Lung (tissue), 12 donors: ENCODE data around the gene SRCAP. TPM values are rescaled to one million over a fixed set of nuclear protein-coding genes. Genes with fewer than 3 reads are reported as not detected.

Experiments used
- ATAC-seq: fragments of 200-7000 bp; cut with Tn5 transposase; one replicate; pipeline ENCODE4 v1.9.1; 2020; ENCODE audit warnings: moderate number of reproducible peaks; ENCODE audit not compliant: insufficient read depth, low FRiP score
- DNase-seq, 3 donors: peaks; one replicate each; pipeline ENCODE4 v3.0.0-alpha.2; 2013 to 2017
- H3K27ac ChIP-seq, 2 donors: one replicate each; pipeline ENCODE4 v1.5.1; 2013; ENCODE audit warnings: mild to moderate bottlenecking in 2 of 2, moderate library complexity in 2 of 2, control low read depth in 1 of 2, inconsistent platforms in 1 of 2, low read depth in 1 of 2, low read length in 1 of 2
- H3K27me3 ChIP-seq, 3 donors: one replicate each; pipeline ENCODE4 v1.5.1; 2013; ENCODE audit warnings: low read length in 2 of 3; ENCODE audit not compliant: control insufficient read depth in 3 of 3, insufficient read depth in 3 of 3
- H3K36me3 ChIP-seq, 4 donors: one replicate each; pipeline ENCODE4 v1.5.1; 2013; ENCODE audit warnings: low read length in 4 of 4, mild to moderate bottlenecking in 1 of 4, moderate library complexity in 1 of 4; ENCODE audit not compliant: control insufficient read depth in 4 of 4, insufficient read depth in 4 of 4
- H3K4me1 ChIP-seq, 5 donors: one replicate each; pipeline ENCODE4 v1.5.1; 2013; ENCODE audit warnings: low read length in 5 of 5, mild to moderate bottlenecking in 2 of 5, moderate library complexity in 1 of 5; ENCODE audit not compliant: control insufficient read depth in 5 of 5, insufficient read depth in 5 of 5
- H3K4me3 ChIP-seq: one replicate; pipeline ENCODE4 v1.5.1; 2013; ENCODE audit warnings: mild to moderate bottlenecking, control low read depth, moderate library complexity
- H3K9ac ChIP-seq, 2 donors: one replicate each; pipeline ENCODE4 v1.5.1; 2013; ENCODE audit warnings: low read length in 2 of 2, control low read depth in 1 of 2; ENCODE audit not compliant: insufficient read depth in 1 of 2
- H3K9me3 ChIP-seq, 4 donors: one replicate each; pipeline ENCODE4 v1.5.1; 2013; ENCODE audit warnings: low read length in 3 of 4, mild to moderate bottlenecking in 1 of 4, moderate library complexity in 1 of 4; ENCODE audit not compliant: control insufficient read depth in 4 of 4, insufficient read depth in 3 of 4
- CTCF ChIP-seq: IDR thresholded peaks from 2 replicates; pipeline ENCODE4 v1.5.1; 2012; ENCODE audit warnings: mild to moderate bottlenecking; ENCODE audit errors: control extremely low read depth, extremely low read depth
- WGBS, 2 donors: extraction: QIAGEN DNeasy Blood & Tissue Kit; methylation state at CpG; one replicate each; pipeline ENCODE4 v1.1.7; 2013; 5-methylcytosine and 5-hydroxymethylcytosine counted together
- polyA plus RNA-seq, 2 donors: library from polyadenylated mRNA; stranded (reverse); fragments of 200-250 nt; gene quantifications; one replicate each; pipeline ENCODE4 v1.2.1, GENCODE V29; 2013
- total RNA-seq, 2 donors: library from RNA; depleted of rRNA in 1 of 2; stranded (reverse); fragments of >200 nt in 1 of 2; gene quantifications; one replicate each; pipeline ENCODE4 v1.2.1, GENCODE V29; 2014 to 2021
- donor health status: control.
- donor health status: control.
- donor health status: Bipolar disorder and iron deficiency.
- donor health status: healthy.
- donor health status: DM: yes; HTN: yes; CAD: no.

SRCAP gene
- total and polyA plus RNA-seq, 4 donors: 13.4 to 61.0 (median 31.3) TPM

DNA sequence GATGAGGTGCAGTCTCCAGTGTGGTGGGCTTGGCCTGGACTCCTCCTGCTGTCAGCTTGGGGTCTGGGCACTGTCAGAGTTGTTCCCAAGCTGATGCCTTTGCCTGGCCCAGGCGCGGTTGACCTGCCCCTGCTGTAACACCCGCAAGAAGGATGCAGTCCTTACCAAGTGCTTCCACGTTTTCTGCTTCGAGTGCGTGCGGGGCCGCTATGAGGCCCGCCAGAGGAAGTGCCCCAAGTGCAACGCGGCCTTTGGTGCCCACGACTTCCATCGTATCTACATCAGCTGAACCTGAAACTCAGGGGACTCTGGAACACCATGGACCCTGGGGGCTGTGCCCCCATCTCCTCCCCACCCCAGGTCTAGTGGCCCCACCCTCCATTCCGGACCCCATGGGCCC lies 74.9 kb downstream of the SRCAP start:
- no peak overlapping the region for H3K9ac ChIP-seq
- no peak overlapping the region for H3K4me3 ChIP-seq
- ATAC-seq (no peak), DNase-seq (no peak)
- peaks cover 0 to 11% (median 2%) of the 10 kb centered on the region in 5 donors for H3K4me1 ChIP-seq
- no peak overlapping the region for H3K27ac ChIP-seq
- no peaks in the 10 kb centered on the region for H3K27me3 ChIP-seq
- H3K9me3 ChIP-seq: no peaks in the 10 kb centered on the region
- TF ChIP-seq CTCF: no peak
- peaks cover 4 to 49% (median 27%) of the 10 kb centered on the region in 4 donors for H3K36me3 ChIP-seq
- WGBS, 2 donors: 66 to 76% methylated on average over 14 of the region's 14 CpGs

DNA sequence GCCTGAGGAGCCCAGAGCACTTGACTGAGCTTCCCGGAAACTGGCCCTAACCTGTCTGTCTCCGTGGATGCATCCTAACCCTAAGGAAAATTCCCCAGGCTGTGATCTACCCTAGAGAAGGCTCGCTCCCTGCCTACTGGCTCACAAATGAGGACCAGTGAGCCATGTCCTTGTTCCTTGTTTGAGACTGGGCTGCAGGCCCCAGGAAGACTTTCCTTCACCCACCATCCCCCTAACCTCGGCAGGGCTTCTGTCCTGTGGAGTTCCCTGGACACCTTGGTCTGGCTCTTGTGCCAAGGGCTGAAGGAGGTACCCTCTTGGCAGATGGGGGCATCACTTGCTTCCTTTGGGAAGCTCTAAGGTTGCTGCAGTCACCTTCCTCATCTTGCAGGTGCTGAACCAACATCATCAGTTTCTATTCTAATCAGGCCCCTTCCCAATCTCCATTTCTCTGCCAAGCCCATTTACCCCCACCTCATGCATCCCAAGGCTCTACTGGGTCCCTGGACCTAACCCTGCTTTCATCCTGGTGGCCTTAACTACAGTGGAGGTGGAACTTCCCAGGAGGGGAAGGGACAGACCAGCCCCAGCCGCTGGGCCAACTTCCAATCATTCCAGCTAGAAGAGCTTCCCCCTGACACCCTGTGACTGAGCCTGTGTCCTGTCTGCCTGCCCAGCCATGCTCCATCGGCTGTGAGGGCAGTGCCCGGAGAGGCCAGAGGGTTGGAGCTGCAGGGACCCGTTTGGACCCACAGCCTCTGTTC lies 75.6 kb downstream of the SRCAP start:
- H3K27me3 ChIP-seq: no peaks in the 10 kb centered on the region
- WGBS, 2 donors: 62 to 75% methylated on average over 8 of the region's 8 CpGs
- TF ChIP-seq CTCF: no peak
- H3K9me3 ChIP-seq: no peaks in the 10 kb centered on the region
- H3K4me1 ChIP-seq: peaks cover 0 to 11% (median 2%) of the 10 kb centered on the region in 5 donors
- no peak overlapping the region for H3K4me3 ChIP-seq
- peaks cover 4 to 43% (median 24%) of the 10 kb centered on the region in 4 donors for H3K36me3 ChIP-seq
- peak overlapping the region; percentile 80 for H3K27ac ChIP-seq
- peak overlapping the region in 1 of 2 donors; percentile 13 for H3K9ac ChIP-seq
- DNase-seq (no peak), ATAC-seq (no peak)

DNA sequence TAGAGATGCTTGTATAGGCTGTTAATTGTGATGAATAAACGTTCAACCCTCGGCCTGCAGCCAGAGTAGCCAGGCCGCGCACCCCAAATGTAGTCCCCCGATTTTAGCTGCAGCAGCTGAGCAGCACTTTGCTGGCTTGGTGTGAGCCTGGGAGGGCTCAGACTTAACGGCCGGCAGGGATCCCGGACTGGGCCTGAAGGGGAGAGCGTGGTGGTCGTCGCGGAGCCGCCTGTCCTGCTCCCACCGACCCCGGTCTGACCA lies 76.1 kb downstream of the SRCAP start:
- H3K9me3 ChIP-seq: no peaks in the 10 kb centered on the region
- H3K27me3 ChIP-seq: no peaks in the 10 kb centered on the region
- H3K36me3 ChIP-seq: peaks cover 0 to 40% (median 23%) of the 10 kb centered on the region in 4 donors
- peaks cover 0 to 11% (median 2%) of the 10 kb centered on the region in 5 donors for H3K4me1 ChIP-seq
- peak overlapping the region in 1 of 2 donors; percentile 13 for H3K9ac ChIP-seq
- TF ChIP-seq CTCF: no peak
- ATAC-seq (no peak), DNase-seq (no peak)
- peak overlapping the region; percentile 50 for H3K4me3 ChIP-seq
- peak overlapping the region; percentile 80 for H3K27ac ChIP-seq
- WGBS, 2 donors: 14 to 15% methylated on average over 15 of the region's 15 CpGs
